HG02943 (cell line): ENCODE results near the gene SLC17A9.

ENCODE experiments used
- ATAC-seq: cut with Tn5 transposase; IDR thresholded peaks from one replicate; pipeline ENCODE4 v1.9.1; 2021; ENCODE audit warnings: mild to moderate bottlenecking, low read depth, moderate library complexity; ENCODE audit not compliant: unreplicated experiment

The SLC17A9 gene

DNA sequence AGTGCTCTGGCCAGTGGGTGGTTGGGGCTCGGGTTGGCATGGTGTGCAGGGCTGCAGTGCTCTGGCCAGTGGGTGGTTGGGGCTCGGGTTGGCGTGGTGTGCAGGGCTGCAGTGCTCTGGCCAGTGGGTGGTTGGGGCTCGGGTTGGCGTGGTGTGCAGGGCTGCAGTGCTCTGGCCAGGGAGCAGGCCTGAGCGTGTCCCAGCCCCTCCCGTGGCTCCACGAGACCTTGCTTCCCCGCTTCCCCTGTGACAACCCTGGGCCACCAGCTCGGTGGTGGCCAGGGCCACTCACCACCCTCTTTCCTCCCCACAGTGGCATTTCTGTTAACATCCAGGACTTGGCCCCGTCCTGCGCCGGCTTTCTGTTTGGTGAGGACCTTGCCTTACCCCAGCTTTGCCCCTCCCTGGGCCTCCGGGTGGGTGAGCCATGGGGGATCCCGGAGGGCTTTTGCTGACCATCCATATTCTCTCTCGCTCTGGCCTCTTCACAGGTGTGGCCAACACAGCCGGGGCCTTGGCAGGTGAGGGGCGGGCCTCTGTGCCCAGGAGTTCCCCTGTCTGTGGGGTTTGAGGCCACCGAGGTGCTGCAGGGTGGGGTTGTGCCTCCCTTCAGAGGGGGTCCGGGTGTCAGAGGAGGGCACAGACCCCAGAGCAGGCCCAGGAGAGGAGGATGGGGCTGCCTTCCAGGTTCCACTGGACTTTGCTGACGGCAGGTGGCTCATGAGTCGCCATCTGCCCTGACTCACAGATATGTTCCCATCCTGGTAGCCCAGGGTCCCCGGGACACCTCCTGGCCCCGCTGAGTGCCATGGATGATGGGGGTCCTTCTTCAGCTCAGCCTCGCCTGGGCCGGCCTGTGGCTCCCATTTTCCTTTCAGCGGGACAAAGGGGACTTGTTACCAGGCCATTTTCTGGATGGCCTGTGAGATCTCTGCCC lies 14.0 kb downstream of the SLC17A9 start:
- ATAC-seq: no peak

GRCh38 chr20:62967149-62967501 lies 14.6 kb downstream of the SLC17A9 start:
- no peak for ATAC-seq

DNA sequence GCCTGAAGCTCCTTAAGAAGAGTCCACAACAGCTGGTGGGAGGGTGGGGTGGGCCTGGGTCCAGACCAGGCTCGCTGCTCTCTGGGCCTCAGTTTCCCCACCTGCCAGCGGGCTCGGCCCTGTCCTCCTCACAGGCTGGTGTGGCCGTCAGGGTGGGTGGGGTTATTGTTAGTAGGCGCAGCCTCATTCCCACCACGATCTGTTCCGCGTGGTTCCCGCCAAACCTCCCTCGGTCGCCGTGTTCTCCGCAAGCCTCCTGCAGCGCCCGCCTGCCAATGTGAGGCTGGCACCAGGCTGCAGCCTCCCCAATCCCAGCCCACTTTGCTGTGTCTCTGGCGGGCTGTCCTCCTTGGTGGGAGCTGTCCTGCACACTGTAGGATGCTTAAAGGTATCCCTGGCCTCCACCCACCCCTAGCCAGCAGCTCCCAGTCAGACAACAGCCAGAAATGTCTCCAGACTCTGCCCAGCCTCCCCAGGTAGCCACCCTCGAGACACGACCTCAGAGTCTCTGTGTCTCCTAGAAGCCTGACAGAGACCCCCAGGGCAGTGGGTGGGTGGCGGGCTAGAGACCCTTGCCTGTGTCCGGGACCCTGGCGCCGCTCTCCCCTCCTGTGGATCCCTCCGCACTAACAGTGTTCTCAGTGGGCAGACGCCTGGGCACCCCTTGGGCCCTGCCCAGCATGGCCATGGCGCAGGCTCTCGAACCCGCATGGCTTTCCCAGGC lies 15.3 kb downstream of the SLC17A9 start:
- no peak for ATAC-seq

GRCh38 chr20:62968378-62969178 lies 16.1 kb downstream of the SLC17A9 start:
- ATAC-seq: no peak

- ATAC-seq: no peak
Measured at GRCh38 chr20:62969179-62969760, 16.8 kb downstream of the SLC17A9 start.

DNA sequence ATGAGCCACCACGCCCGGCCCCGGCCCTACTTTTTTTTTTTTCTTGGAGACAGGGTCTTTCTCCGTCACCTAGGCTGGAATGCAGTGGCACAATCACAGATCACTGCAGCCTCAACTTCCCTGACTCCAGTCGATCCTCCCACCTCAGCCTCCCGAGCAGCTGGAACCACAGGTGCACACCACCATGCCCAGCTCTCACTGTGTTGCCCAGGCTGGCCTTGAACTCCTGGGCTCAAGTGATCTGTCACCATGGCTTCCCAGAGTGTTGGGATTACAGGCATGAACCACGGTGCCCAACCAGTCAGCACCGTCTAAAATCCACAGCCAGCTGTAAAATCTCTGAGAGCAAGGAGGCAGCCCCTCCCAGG lies 17.4 kb downstream of the SLC17A9 start:
- ATAC-seq: no peak

DNA sequence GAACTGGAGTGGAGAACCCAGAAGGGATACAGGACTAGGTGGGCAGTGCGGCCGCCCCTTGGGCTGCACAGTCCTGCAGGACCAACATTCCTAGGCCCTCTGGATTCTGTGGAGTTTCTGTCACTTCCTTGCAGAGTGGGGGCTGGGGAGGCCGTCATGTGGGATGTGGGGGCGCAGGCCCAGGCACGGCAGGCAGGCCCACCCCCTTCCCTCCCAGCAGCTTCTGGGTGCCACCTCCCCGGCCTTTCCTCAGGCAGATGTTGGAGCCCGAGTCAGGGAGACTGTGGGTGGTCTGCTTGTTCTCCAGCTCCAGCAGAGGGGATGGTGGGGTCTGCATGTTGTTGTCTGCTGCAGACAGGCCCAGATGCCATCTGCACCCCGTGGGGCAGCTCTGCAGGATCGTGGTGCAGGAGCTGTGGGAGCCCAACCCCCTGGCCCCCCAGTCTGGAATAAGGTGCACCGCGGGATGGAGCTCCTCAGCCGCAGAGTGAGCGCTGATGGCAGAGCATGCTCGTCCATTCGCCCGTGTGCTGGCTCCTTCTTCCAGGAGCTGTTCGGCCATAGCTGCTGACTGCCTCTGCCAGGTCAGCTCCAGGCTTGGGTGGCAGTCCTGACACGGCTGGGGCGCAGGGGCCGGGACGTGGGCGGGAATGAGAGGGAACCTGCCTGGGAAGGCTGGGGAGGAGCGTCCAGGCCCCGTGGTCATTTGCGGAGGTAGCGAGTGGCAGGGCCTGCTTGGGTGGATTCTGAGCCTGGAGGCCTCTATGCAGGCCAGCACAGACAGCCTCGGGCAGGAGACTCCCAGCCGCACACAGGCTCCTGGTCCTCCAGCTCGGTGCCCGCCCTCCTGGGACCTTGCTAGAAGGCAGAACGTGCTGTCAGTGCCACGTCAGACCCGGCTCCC lies 18.1 kb downstream of the SLC17A9 start:
- ATAC-seq: no peak

GRCh38 chr20:62971211-62971949 lies 18.9 kb downstream of the SLC17A9 start:
- no peak for ATAC-seq

DNA sequence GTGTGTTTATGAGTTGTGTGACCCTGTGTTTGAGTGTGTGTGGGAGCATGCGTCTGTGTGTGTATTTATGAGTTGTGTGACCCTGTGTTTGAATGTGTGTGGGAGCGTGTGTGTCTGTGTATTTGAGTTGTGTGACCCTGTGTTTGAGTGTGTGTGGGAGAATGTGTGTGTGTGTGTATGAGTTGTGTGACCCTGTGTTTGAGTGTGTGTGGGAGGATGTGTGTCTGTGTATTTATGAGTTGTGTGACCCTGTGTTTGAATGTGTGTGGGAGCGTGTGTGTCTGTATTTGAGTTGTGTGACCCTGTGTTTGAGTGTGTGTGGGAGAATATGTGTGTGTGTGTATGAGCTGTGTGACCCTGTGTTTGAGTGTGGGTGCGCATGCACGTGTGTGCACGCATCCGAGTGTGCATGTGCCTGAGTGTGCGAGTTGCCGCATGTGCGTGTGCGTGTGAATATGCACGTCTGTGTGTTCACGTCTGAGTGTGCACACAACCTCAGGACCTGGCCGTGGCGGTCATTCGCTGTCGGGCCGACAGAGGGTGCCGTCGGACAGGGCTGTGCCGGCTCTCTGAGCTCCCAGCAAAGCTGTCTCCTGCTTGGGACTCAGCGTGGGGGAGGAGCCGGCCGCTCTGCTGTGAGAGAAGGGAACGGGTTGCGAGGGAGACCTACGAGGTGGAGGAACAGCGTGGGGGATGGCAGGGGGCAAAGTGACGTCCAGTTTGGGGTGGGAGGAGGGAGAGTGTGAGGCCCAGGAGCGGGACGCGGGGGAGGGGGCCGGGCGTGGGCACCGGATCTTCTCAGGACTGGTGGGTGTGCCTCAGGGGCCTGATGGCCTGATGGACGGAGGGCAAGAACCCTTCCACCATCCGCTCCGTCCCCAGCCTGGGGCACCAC lies 19.7 kb downstream of the SLC17A9 start:
- ATAC-seq: no peak

DNA sequence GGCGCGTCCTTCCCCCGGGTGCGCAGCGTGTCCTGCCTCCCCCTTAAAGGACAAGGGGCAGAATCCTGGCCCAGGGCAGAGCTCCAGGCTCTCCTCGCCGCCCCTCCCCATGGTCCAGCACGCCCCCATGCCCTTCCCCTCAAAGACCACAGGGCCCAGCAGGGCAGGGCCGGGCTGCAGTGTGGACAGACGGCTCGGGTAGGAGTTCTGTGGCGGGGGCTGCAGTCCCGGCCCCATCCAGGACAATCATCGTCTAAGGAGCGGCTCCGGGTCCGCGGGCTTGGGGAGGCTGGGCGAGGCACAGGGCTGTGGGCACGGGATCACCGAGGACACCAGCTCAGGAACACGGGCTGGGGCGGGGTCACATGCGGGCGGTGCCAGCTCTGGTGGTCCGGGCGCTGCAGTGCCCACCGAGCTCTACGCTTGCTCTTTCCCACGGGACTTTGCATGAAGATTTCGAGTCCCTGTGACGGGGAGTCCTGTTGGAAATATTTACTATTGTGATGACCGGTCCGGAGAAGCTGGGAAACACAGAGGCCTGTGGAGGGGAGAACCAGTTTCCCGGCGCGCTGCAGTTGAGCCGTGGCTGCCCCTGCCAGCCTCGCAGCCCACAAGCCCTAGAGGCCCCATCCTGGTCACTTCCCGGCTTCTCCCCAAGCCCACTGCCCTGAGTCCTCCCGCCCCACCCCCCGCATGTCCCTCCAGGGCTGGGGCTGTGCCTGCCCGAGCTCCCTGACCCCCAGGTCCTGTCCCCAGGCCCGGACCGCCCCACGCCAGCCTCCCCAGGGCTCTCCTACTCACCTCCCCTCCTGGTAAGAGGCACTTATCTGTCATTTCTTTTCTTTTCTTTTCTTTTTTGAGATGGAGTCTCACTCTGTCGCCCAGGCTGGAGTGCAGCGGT lies 20.6 kb downstream of the SLC17A9 start:
- no peak for ATAC-seq

GRCh38 chr20:62975251-62975760 lies 22.8 kb downstream of the SLC17A9 start:
- no peak for ATAC-seq

DNA sequence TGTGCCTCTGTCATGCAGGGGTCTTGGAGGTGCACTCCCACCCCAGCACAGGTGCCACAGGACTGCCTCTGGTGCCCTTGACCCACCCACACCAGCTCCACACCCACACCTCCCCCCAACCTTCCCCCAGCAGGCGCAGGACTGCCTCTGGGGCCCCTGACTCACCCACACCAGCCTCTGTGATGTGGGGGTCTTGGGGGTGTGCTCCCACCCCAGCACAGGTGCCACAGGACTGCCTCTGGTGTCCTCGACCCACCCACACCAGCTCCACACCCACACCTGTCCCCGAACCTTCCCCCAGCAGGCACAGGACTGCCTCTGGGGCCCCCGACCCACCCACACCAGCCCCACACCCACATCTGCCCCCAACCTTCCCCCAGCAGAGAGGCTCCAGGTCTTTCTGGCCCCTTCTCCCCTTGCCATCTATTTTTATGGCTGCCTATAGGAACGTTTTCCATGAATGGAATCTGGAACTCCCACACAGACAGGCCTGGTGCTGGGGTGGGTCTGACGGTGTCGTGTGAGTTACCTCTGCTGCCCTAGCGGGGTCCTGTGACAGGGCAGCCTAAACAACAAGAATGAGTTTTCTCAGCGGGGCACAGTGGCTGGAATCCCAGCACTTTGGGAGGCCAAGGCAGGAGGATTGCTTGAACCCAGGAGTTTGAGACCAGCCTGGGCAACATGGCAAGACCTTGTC lies 23.5 kb downstream of the SLC17A9 start:
- no peak for ATAC-seq

- no peak for ATAC-seq
Measured at GRCh38 chr20:62976886-62977285, 24.4 kb downstream of the SLC17A9 start.

GRCh38 chr20:62977613-62978560 lies 25.4 kb downstream of the SLC17A9 start:
- ATAC-seq: peak; percentile 55

DNA sequence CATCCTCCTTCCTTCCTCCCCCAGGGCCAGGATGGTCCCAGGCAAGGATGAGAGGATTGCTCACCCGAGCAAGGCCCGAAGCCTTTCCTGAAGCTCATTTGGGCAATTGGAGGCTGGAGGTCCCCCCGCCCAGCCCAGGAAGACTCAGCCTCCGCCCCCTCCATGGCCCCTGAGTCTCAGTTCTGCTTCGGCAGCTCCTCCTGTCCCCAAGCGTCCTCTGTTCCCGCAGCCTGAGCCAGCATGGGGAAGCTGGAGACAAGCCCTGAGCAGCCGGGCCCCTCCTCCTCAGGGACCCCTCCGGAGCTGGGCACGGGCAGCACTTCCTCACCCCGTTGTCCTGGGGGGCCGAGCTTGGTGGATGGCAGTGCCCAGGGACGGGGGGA lies 26.0 kb downstream of the SLC17A9 start:
- no peak for ATAC-seq
